ENCODE data around the gene ELAC1. TPM values are rescaled to one million over a fixed set of nuclear protein-coding genes. Genes with fewer than 3 reads are reported as not detected.
"Not testable (repeated sequence)": the region's sequence is repeated elsewhere in the genome, so short reads cannot be mapped to it uniquely, and the experiment has no call there.

Gene ELAC1
- total RNA-seq, 2 donors from 2014 or later: 9.6 to 10.2 TPM

DNA sequence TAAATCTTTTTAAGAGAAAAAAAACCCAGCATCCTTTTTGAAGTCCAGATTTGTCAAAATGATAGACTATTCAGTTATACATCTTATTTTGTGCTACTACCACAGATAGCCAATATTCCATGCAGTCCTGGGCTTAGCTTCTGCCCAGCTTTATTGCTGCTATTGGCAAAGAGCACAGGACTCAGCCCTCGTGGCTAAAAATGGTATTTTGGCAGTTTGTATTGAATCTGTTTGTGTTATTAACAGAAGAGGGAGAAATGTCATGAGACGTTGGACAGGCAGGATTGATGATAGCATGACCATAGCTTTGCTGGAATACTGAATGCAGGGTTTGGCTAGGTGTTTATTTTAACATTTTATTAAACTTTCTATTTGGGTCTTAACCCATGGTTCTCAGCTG is 19.4 kb downstream of the ELAC1 start:
- ATAC-seq (no peak), DNase-seq (no peak)
- Histone ChIP-seq H3K4me3 (no peak overlapping the region), H3K27me3 (no peaks in the 10 kb centered on the region), H3K27ac (no peak overlapping the region), H3K9me3 (no peaks in the 10 kb centered on the region), H3K4me1 (peaks cover 17% of the 10 kb centered on the region), H3K36me3 (replicated peaks in 1 of 2; ENCODE audit: insufficient read depth in 1 of 2, low read depth in 2 of 2) (peaks cover 0 to 2% of the 10 kb centered on the region in 2 donors)
- 50 to 54% methylated on average over 2 of the region's 2 CpGs for whole genome bisulfite sequencing, 2 donors
- TF ChIP-seq, protein P1, sequence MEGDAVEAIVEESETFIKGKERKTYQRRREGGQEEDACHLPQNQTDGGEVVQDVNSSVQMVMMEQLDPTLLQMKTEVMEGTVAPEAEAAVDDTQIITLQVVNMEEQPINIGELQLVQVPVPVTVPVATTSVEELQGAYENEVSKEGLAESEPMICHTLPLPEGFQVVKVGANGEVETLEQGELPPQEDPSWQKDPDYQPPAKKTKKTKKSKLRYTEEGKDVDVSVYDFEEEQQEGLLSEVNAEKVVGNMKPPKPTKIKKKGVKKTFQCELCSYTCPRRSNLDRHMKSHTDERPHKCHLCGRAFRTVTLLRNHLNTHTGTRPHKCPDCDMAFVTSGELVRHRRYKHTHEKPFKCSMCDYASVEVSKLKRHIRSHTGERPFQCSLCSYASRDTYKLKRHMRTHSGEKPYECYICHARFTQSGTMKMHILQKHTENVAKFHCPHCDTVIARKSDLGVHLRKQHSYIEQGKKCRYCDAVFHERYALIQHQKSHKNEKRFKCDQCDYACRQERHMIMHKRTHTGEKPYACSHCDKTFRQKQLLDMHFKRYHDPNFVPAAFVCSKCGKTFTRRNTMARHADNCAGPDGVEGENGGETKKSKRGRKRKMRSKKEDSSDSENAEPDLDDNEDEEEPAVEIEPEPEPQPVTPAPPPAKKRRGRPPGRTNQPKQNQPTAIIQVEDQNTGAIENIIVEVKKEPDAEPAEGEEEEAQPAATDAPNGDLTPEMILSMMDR (IDR thresholded peaks at IDR 0.05): no peak
- TF ChIP-seq POLR2A (IDR thresholded peaks at IDR 0.05): no peak
- intact Hi-C loops (cut with DNase I): no loop called here

DNA sequence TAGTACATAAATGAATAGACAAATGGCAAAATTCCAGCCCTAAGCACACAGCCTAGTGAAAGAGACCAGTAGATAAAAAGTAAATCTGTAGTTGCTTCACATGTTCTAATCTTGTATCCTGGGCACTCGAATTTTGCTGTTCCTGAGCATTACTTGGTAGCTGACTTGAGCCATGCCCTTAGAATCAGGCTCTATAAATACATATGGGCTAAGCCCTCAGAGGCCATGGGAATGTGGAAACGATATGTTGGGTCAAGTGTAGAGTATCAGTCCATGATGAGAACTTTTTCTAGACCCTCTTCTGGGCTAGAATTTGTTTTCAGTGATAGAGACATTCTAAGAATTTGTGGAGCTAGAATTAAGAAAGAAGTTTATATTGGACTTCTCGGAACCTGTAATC is 21.9 kb downstream of the ELAC1 start:
- 89 to 92% methylated on average over 3 of the region's 3 CpGs for WGBS, 2 donors
- no peak overlapping the region for H3K27ac ChIP-seq
- TF ChIP-seq, protein P1 (IDR thresholded peaks at IDR 0.05): no peak
- TF ChIP-seq POLR2A (IDR thresholded peaks at IDR 0.05): no peak
- no peaks in the 10 kb centered on the region for H3K27me3 ChIP-seq
- intact Hi-C loops (cut with DNase I): no loop called here
- ATAC-seq (no peak), DNase-seq (no peak)
- H3K4me3 ChIP-seq: no peak overlapping the region
- H3K4me1 ChIP-seq: peaks cover 11% of the 10 kb centered on the region
- no peaks in the 10 kb centered on the region for H3K9me3 ChIP-seq
- peaks cover 0 to 2% of the 10 kb centered on the region in 2 donors for H3K36me3 ChIP-seq (replicated peaks in 1 of 2; ENCODE audit: insufficient read depth in 1 of 2, low read depth in 2 of 2)

DNA sequence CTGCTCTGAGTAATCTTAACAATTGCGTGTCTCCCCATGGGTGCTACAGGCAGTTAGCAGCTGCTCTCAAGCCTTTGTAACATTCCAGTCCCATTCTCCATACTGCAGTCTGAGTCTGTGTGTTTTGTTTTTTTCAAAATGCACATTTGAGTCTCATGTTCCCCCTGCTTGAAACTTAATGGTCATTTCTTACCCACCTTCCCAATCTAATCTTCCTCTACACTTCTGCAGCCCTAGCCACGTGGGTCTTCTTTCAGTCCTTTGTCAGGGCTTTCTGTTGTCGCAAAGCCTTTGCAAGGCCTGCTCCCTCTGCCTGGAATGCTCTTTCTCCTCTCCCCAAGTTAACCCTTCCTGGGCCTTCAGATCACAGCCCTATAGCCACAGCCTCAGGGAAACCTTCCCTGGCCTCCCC is 24.5 kb downstream of the ELAC1 start:
- 78 to 90% methylated on average over 3 of the region's 3 CpGs for WGBS, 2 donors

DNA sequence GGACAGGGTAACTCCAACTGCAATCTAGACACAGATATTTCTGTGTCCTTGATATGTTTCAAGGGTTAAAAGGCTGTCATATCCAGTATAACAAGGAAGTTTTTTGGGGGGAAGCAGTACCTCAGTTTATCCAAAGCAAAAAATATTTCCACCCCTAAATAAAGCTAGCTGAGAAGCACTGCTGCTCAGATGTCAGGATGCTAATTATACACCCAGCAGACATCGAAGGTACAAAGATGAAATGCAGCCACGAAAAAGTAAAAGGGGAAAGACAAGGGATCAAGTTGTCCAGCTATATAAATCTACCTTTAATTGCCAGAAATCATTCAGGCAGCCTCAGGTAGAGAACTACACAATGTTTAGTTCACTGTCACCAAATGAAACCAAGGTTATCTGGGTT is 26.2 kb downstream of the ELAC1 start:
- Histone ChIP-seq H3K4me1 (no peaks in the 10 kb centered on the region), H3K4me3 (no peak overlapping the region), H3K27me3 (no peaks in the 10 kb centered on the region), H3K27ac (no peak overlapping the region), H3K9me3 (no peaks in the 10 kb centered on the region), H3K36me3 (replicated peaks in 1 of 2; ENCODE audit: insufficient read depth in 1 of 2, low read depth in 2 of 2) (no peaks in the 10 kb centered on the region)
- TF ChIP-seq, protein P1 (IDR thresholded peaks at IDR 0.05): no peak
- no peak for TF ChIP-seq POLR2A (IDR thresholded peaks at IDR 0.05)
- 82 to 92% methylated on average over 2 of the region's 2 CpGs for WGBS, 2 donors
- no peak for ATAC-seq
- intact Hi-C loops (cut with DNase I): no loop called here
- no peak for DNase-seq

More for the DNA sequence above, 24.5 kb downstream of the ELAC1 start:
- Histone ChIP-seq H3K4me1 (no peaks in the 10 kb centered on the region), H3K27ac (no peak overlapping the region), H3K4me3 (no peak overlapping the region), H3K36me3 (replicated peaks in 1 of 2; ENCODE audit: insufficient read depth in 1 of 2, low read depth in 2 of 2) (no peaks in the 10 kb centered on the region), H3K27me3 (no peaks in the 10 kb centered on the region), H3K9me3 (no peaks in the 10 kb centered on the region)
- intact Hi-C loops (cut with DNase I): no loop called here
- DNase-seq (no peak), ATAC-seq (no peak)
- TF ChIP-seq, protein P1 (IDR thresholded peaks at IDR 0.05): no peak
- no peak for TF ChIP-seq POLR2A (IDR thresholded peaks at IDR 0.05)

DNA sequence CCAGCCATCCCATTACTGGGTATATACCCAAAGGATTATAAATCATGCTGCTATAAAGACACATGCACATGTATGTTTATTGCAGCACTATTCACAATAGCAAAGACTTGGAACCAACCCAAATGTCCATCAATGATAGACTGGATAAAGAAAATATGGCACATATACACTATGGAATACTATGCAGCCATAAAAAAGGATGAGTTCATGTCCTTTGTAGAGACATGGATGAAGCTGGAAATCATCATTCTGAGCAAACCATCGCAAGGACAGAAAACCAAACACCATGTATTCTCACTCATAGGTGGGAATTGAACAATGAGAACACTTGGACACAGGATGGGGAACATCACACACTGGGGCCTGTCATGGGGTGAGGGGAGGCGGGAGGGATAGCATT is 35.3 kb downstream of the ELAC1 start:
- H3K4me1 ChIP-seq; ATAC-seq; DNase-seq; H3K27me3 ChIP-seq; H3K36me3 ChIP-seq (replicated peaks in 1 of 2; ENCODE audit: insufficient read depth in 1 of 2, low read depth in 2 of 2); H3K9me3 ChIP-seq; H3K4me3 ChIP-seq; H3K27ac ChIP-seq; intact Hi-C loops (cut with DNase I): not testable (repeated sequence)
- 88 to 90% methylated on average over 2 of the region's 2 CpGs for WGBS, 2 donors

All from body of pancreas (tissue), 4 donors.